T-helper 2 cell treated with Interferon-gamma antibody and Interleukin-4, amounts not matched to agents 100 ng/mL and 5 ng/mL, for 36 hours (primary cell): ENCODE data around the gene ZNF578. TPM values are rescaled to one million over a fixed set of nuclear protein-coding genes. Genes with fewer than 3 reads are reported as not detected.
"Not testable (repeated sequence)": the region's sequence is repeated elsewhere in the genome, so short reads cannot be mapped to it uniquely, and the experiment has no call there.

Experiments
- intact Hi-C: fragments of 100-400 bp; cut with micrococcal nuclease; formaldehyde crosslinking; loops from one replicate; pipeline ENCODE4 v1.15.1; 2023
- total RNA-seq: library from RNA; stranded (reverse); gene quantifications from 2 replicates; pipeline ENCODE4 v1.2.3, GENCODE V29; 2022

Gene ZNF578
- total RNA-seq, 1 donor from 2014 or later: 0.20 TPM

GRCh38 chr19:52507266-52507665 is 53.9 kb downstream of the ZNF578 start:
- intact Hi-C loops: no loop called here

DNA sequence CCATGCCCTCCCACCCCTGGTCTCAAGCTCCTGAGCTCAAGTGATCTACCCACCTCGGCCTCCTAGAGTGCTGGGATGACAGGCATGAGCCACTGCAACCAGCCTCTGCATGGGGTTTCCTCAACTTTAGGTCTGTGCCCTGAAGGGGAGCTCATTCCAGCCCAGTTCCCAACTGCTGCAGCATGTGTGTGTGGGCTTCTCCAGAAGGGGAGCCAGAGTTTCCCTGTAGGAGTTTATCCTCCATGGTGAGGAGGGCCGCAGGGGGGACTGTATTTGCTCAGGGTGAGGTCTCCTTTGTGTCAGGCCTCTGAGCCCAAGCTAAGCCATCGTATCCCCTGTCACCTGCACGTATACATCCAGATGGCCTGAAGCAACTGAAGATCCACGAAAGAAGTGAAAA is 62.8 kb downstream of the ZNF578 start:
- intact Hi-C loops: no loop called here

DNA sequence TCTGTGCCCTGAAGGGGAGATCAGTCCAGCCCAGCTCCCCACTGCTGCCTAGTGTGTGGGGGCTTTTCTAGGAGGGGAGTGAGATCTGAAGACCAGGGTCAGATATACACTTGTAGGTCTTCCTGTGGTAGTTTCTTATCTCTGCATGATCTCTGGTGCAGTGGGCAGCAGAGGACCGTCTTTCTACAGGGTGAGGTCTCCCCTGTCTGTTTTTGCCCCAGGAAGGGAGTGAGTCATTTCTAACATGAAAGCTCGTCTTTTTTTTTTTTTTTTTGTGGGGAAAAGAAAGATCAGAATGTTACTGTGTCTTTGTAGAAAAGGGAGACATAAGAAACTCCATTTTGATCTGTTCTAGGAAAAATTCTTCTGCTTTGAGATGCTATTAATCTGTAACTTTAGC is 65.3 kb downstream of the ZNF578 start:
- intact Hi-C loops: no loop called here

DNA sequence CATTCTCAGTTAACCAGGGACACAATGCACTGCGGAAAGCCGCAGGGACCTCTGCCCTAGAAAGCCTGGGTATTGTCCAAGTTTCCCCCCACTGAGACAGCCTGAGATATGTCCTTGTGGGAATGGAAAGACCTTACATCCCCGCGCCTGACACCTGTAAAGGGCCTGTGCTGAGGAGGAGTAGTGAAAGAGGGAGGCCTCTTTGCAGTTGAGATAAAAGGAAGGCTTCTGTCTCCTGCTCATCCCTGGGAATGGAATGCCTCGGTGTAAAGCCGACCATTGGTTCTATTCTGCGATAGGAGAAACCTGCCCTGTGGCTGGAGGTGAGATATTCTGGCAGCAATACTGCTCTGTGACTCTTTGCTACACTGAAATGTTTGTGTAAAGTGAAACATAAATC is 65.8 kb downstream of the ZNF578 start:
- intact Hi-C loops: not testable (repeated sequence)

DNA sequence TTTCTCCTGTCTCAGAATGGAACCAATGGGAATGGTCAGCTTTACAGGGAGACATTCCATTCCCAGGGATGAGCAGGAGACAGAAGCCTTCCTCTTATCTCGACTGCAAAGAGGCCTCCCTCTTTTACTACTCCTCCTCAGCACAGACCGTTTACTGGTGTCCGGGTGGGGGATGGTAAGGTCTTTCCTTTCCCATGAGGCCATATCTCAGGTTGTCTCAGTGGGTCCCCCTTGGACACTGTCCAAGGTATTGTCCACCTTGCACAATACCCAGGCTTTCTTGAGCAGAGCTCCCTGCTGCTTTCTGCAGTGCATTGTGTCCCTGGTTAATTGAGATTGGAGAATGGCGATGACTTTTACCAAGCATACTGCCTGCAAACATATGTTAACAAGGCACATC is 66.7 kb downstream of the ZNF578 start:
- intact Hi-C loops: no loop called here

- intact Hi-C loops: no loop called here
These were observed 69.2 kb downstream of the ZNF578 start for GRCh38 chr19:52522551-52522950.

DNA sequence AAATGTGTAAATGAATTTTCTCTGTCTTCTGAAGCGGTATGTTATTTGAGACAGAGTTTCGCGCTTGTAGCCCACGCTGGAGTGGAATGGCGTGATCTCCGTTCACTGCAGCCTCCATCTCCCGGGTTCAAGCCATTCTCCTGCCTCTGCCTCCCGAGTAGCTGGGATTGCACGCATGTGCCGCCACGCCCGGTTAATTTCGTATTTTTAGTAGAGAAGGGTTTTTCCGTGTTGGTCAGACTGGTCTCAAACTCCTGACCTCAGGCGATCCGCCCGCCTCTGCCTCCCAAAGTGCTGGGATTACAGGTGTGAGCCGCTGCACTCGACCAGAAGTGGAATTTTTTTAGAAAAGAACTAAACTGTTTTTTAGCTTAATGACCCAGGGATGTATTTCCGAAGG is 70.7 kb downstream of the ZNF578 start:
- intact Hi-C loops: no loop called here

GRCh38 chr19:52527134-52527955 is 74.0 kb downstream of the ZNF578 start, which contains the start of gene ZNF808:
Gene ZNF808, plus strand, starts transcription at chr19:52527668. Its CDS starts 15,617 bp downstream, at chr19:52543285.
- intact Hi-C loops: loop anchor here (1.0 to 5.0 kb wide), 12 partner anchors 9 to 805 kb away; partner anchors contain the start of genes ZNF160, ZNF528, ZNF600 and ZNF616

DNA sequence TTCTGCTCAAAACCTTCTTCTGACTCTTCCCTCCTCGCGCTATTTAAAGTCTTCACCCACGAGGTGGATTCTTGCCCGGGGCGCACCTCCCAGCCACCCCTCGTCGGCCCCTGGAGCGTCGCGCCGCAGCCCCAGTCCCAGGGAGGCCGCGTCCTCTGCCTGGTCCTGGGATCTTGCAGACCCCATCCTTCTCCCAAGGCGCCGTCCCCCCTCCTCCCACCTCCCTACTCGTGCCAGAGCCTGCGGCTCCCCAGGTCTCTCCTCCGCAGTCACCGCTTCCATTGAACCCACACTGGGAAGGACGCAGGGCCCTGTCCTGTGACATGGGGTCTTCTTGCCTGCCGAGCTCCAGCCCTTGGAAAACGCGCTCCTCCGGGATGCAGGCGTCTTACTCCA is 74.6 kb downstream of the ZNF578 start:
- intact Hi-C loops: loop anchor here (1.0 to 5.0 kb wide), 12 partner anchors 8 to 805 kb away; partner anchors contain the start of genes ZNF160, ZNF528, ZNF600 and ZNF616

GRCh38 chr19:52532480-52532879 is 79.1 kb downstream of the ZNF578 start:
- intact Hi-C loops: no loop called here

DNA sequence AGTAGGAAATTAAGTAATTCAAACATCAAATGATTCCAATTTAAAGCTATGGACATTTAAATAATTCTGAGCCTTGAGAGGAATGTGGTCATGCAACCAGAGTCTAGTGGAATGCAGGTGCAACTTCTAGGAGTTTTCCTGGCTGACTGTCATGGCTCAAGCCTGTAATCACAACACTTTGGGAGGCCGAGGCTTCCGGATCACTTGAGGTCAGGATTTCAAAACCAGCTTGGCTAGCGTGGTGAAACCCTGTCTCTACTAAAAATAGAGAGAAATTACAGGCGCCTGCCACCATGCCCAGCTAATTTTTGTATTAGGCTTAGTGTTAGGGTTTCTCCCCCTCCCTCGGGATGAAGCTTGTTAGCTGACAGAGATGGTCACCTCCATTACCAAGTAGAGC is 80.5 kb downstream of the ZNF578 start:
- intact Hi-C loops: loop anchor here (2.0 kb wide), 1 partner anchor 105 kb away; the partner anchor contains the start of gene ZNF83

- intact Hi-C loops: loop anchor here (1.0 to 2.0 kb wide), 2 partner anchors 35 to 103 kb away; partner anchors contain the start of genes ZNF701 and ZNF83
These were observed 82.0 kb downstream of the ZNF578 start for GRCh38 chr19:52535385-52535770.

GRCh38 chr19:52535771-52536447 is 82.6 kb downstream of the ZNF578 start:
- intact Hi-C loops: loop anchor here (1.0 to 2.0 kb wide), 3 partner anchors 9 to 103 kb away; partner anchors contain the start of genes ZNF701, ZNF808 and ZNF83

DNA sequence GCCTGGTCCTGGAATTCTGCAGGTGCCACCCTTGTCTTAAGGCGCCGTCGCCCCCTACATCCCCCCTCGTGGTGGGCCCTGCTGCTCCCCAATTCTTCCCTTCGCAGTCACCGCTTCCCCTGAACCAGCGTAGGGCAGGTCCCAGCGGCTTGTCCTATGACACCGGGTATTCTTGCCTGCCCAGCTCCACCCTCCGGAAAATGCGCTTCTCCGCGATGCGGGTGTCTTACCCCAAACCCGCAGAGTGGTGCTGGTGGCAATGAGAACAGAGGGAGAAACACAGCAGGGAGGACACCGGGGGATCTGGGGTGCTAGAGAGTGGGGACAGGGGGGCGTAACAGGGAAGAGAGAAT is 83.1 kb downstream of the ZNF578 start:
- intact Hi-C loops: loop anchor here (1.0 kb wide), 1 partner anchor 9 kb away; the partner anchor contains the start of gene ZNF808

- intact Hi-C loops: not testable (repeated sequence)
These were observed 85.5 kb downstream of the ZNF578 start for GRCh38 chr19:52538815-52539214.

DNA sequence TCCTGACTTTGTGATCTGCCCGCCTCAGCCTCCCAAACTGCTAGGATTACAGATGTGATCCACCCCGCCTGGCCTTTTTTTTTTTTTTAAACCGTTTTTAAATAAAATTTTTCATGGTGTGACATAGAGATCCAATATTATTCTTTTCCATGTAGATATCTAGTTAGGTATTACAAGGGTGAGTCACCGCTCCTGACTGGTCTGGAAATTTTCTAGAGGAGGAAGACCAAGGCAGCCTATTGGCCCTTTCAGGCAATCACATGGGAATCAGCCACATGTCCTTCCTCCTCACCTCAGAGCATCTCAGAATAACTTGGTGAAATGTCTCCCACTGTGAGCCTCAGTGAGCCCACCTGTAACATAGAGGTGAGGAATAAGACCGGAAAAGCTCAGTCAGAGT is 87.8 kb downstream of the ZNF578 start:
- intact Hi-C loops: not testable (repeated sequence)

GRCh38 chr19:52541608-52542007 is 88.3 kb downstream of the ZNF578 start:
- intact Hi-C loops: no loop called here

DNA sequence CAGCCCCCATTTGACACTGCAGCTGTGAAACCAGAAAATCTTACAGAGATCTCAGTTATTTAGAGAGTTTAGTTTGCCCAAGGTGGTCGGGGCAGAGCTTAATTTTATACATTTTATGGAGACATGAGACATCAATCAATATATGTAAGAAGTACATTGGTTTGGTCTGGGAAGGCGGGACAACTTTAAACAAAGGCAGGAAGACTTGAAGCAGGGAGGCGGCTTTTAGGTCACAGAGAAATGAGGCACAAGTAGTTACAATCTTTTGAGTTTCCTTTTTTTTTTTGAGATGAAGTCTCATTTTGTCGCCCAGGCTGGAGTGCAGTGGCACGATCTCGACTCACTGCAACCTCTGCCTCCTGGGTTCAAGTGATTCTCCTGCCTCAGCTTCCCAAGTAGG is 89.2 kb downstream of the ZNF578 start:
- intact Hi-C loops: not testable (repeated sequence)

GRCh38 chr19:52542984-52543664 is 89.8 kb downstream of the ZNF578 start:
- intact Hi-C loops: loop anchor here (1.0 kb wide), 1 partner anchor 27 kb away; the partner anchor contains the start of gene ZNF701

DNA sequence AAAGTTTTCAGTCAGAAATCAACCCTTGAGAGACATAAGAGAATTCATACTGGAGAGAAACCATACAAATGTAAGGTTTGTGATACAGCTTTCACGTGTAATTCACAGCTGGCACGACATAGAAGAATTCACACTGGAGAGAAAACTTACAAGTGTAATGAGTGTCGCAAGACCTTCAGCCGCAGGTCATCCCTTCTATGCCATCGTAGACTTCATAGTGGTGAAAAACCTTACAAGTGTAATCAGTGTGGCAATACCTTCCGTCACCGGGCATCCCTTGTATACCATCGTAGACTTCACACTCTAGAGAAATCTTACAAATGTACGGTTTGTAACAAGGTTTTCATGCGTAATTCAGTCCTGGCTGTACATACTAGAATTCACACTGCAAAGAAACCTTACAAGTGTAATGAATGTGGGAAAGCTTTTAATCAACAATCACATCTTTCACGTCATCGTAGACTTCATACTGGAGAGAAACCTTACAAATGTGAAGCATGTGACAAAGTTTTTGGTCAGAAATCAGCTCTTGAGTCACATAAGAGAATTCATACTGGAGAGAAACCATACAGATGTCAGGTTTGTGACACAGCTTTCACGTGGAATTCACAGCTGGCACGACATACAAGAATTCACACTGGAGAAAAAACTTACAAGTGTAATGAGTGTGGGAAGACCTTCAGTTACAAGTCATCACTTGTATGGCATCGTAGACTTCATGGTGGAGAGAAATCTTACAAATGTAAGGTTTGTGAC is 101.0 kb downstream of the ZNF578 start:
- intact Hi-C loops: no loop called here
